Measurements from ENCODE around the gene PPIB. TPM values are rescaled to one million over a fixed set of nuclear protein-coding genes. Genes with fewer than 3 reads are reported as not detected.
"Not testable (repeated sequence)": the region's sequence is repeated elsewhere in the genome, so short reads cannot be mapped to it uniquely, and the experiment has no call there.

Gene PPIB
- total RNA-seq, 1 donor from 2014 or later, result 127 TPM

- no peak for ATAC-seq
- intact Hi-C loops (cut with DNase I), result no loop called here
- DNase-seq (ENCODE audit: missing footprints), result no peak
Measured at GRCh38 chr15:64121614-64122013, 41.2 kb downstream of the PPIB start.

GRCh38 chr15:64120322-64120721 is 42.5 kb downstream of the PPIB start:
- DNase-seq (ENCODE audit: missing footprints); intact Hi-C loops (cut with DNase I); ATAC-seq: not testable (repeated sequence)

- no peak for DNase-seq (ENCODE audit: missing footprints)
- ATAC-seq, result no peak
- intact Hi-C loops (cut with DNase I), result no loop called here
Measured at GRCh38 chr15:64117759-64118487, 44.9 kb downstream of the PPIB start.

GRCh38 chr15:64112904-64113303 is 49.9 kb downstream of the PPIB start:
- ATAC-seq (no peak), DNase-seq (ENCODE audit: missing footprints) (no peak)
- intact Hi-C loops (cut with DNase I), result loop anchor here (5.0 kb wide), 1 partner anchor 39 kb away; the partner anchor contains the start of gene SNX22

- intact Hi-C loops (cut with DNase I), result loop anchor here (5.0 kb wide), 1 partner anchor 40 kb away; the partner anchor contains the start of gene SNX22
- ATAC-seq (no peak), DNase-seq (ENCODE audit: missing footprints) (no peak)
Measured at GRCh38 chr15:64112073-64112772, 50.6 kb downstream of the PPIB start.

- no peak for DNase-seq (ENCODE audit: missing footprints)
- intact Hi-C loops (cut with DNase I), result loop anchor here (5.0 kb wide), 1 partner anchor 41 kb away; the partner anchor contains the start of gene SNX22
- no peak for ATAC-seq
Measured at GRCh38 chr15:64111679-64112050, 51.2 kb downstream of the PPIB start.

GRCh38 chr15:64110950-64111678 is 51.7 kb downstream of the PPIB start:
- intact Hi-C loops (cut with DNase I), result loop anchor here (5.0 kb wide), 1 partner anchor 41 kb away; the partner anchor contains the start of gene SNX22
- no peak for ATAC-seq
- no peak for DNase-seq (ENCODE audit: missing footprints)

- intact Hi-C loops (cut with DNase I), result loop anchor here (5.0 kb wide), 1 partner anchor 42 kb away; the partner anchor contains the start of gene SNX22
- ATAC-seq, result peak; percentile 29
- DNase-seq (ENCODE audit: missing footprints), result not testable (repeated sequence)
Measured at GRCh38 chr15:64110108-64110701, 52.6 kb downstream of the PPIB start.

GRCh38 chr15:64107337-64107736 is 55.5 kb downstream of the PPIB start:
- DNase-seq (ENCODE audit: missing footprints) (no peak), ATAC-seq (no peak)
- intact Hi-C loops (cut with DNase I), result no loop called here

Other genes with a start within 250 kb of the PPIB start
- gene DAPK2, start 116.5 kb downstream of the PPIB start, total RNA-seq, result 47.9 TPM
- 66.7 TPM for gene CIAO2A, start 69.2 kb downstream of the PPIB start, total RNA-seq
- gene SNX1, start 67.0 kb downstream of the PPIB start, total RNA-seq, result 90.7 TPM
- 7.4 TPM for gene SNX22, start 11.3 kb downstream of the PPIB start, total RNA-seq
- 5.5 TPM for gene CSNK1G1, start 193.2 kb upstream of the PPIB start, total RNA-seq
- 1.1 TPM for gene PCLAF, start 218.4 kb upstream of the PPIB start, total RNA-seq
- gene TRIP4, start 224.8 kb upstream of the PPIB start, total RNA-seq, result 13.1 TPM